GM18867 (cell line): Measurements from ENCODE around the gene CFHR3.
"Not testable (repeated sequence)": the region's sequence is repeated elsewhere in the genome, so short reads cannot be mapped to it uniquely, and the experiment has no call there.

Experiments
- ATAC-seq: cut with Tn5 transposase; IDR thresholded peaks from one replicate; pipeline ENCODE4 v1.9.1; 2021; ENCODE audit warnings: mild to moderate bottlenecking, moderate library complexity; ENCODE audit not compliant: unreplicated experiment

The CFHR3 gene

GRCh38 chr1:196774603-196775002, at the start of gene CFHR3:
Gene CFHR3, plus strand, starts transcription at chr1:196774840. Its CDS starts 47 bp downstream, at chr1:196774887.
- no peak for ATAC-seq

GRCh38 chr1:196732526-196732925, 42.1 kb upstream of the CFHR3 start:
- peak; percentile 53 for ATAC-seq

- no peak for ATAC-seq
Measured at GRCh38 chr1:196733091-196733970, 41.3 kb upstream of the CFHR3 start.

GRCh38 chr1:196734006-196734405, 40.6 kb upstream of the CFHR3 start:
- no peak for ATAC-seq

DNA sequence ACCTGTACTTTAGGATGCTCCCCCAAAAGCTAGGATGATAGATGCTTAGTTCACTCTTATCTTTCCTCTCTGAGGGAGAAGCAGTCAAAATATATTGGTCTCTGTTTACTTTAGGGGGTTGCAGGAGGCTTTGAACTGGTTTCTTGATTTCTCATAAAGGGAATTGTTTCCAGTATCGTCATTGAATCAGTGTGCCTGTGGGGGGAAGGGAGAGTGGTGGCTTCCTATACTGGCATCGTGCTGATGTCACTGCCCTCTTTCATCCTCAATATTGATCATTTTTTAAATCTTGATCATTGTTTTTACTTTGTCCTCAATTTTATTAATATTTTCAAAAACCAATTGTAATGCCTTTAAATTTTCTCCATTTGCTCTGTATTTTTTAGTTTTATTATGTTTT, 40.2 kb upstream of the CFHR3 start:
- no peak for ATAC-seq

DNA sequence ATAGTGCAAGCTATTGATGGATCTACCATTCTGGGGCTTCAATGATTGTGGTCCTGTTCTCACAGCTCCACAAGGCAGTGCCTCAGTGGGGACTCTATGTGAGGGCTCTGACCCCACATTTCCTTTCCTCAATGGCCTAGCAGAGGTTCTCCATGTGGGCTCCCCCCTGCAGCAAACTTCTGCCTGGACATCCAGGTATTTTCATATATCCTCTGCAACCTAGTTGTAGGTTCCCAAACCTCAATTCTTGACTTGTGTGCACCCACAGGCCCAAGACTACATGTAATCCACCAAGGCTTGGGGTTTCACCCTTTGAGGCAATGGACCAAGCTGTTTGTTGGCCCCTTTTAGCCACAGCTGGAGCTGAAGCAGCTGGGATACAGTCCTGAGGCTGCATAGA, 35.9 kb upstream of the CFHR3 start:
- ATAC-seq = no peak

- peak; percentile 94 for ATAC-seq
Measured at GRCh38 chr1:196743244-196743643, 31.4 kb upstream of the CFHR3 start.

GRCh38 chr1:196765019-196765740, 9.5 kb upstream of the CFHR3 start:
- not testable (repeated sequence) for ATAC-seq

DNA sequence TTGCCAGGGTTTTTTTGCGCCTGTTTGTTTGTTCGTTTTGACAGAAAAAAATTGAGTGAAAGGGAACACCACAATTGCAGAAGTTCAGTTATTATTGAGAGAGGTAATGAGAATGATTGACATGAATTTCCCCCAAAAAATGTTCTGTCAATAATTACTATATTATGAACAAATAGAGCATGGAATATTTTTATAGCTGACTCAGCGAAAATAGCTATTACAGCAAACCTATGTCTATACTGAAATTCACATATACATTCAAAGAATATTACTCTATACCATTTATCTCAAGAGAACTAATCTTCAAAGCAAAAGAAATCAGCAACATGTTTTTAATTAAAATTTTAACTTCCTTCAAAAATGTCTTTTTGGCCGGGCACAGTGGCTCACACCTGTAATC, 4.8 kb upstream of the CFHR3 start:
- not testable (repeated sequence) for ATAC-seq

DNA sequence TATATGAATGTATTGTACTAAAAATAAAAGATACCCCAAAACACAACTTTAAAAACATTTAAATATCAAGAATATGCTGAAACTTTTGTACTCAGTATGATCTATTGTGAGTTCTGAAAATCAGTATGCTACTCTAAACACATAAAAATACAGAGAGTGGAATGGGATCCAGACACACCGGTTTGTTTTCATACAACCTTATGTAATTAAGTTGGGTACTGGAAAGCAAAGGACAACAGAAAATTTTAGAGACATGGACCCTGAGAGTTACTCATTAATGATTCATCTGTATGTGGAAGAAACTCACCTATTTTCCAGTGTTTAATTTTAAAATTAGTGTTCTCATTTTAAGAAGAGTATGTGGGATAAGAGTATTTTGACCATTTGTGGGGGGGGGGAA, 927 bp upstream of the CFHR3 start:
- ATAC-seq = no peak

GRCh38 chr1:196774175-196774574, 465 bp upstream of the CFHR3 start:
- ATAC-seq = no peak

DNA sequence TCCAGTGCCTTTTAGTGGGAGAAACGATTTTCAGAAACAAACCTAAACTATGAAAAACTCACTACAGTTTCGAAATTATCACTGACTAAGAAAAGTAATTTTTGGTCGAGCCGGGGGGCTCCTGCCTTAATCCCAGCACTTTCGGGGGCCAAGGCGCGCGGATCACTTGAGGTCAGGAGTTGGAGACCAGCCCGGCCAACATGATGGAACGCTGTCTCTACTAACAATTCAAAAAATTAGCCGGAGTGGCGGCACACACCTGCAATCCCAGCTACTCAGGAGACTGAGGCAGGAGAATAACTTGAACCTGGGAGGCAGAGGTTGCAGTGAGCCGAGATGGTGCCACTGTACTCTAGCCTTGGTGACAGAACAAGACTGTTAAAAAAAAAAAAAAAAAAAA, 3.0 kb downstream of the CFHR3 start:
- ATAC-seq = no peak

DNA sequence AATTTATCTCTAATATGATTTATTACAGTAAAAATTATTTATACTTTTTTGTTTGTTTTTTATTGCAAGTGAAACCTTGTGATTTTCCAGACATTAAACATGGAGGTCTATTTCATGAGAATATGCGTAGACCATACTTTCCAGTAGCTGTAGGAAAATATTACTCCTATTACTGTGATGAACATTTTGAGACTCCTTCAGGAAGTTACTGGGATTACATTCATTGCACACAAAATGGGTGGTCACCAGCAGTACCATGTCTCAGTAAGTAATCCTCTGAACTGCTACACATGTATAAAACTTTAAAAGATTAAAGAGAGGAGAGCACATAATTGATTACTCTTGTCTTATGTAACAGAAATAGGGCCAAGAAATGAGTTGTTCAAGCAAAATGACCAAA, 4.5 kb downstream of the CFHR3 start:
- ATAC-seq = no peak

- ATAC-seq = not testable (repeated sequence)
Measured at GRCh38 chr1:196791252-196791651, 16.6 kb downstream of the CFHR3 start.

GRCh38 chr1:196794103-196794502, 19.5 kb downstream of the CFHR3 start:
- not testable (repeated sequence) for ATAC-seq

GRCh38 chr1:196797891-196798290, 23.3 kb downstream of the CFHR3 start:
- ATAC-seq = no peak

DNA sequence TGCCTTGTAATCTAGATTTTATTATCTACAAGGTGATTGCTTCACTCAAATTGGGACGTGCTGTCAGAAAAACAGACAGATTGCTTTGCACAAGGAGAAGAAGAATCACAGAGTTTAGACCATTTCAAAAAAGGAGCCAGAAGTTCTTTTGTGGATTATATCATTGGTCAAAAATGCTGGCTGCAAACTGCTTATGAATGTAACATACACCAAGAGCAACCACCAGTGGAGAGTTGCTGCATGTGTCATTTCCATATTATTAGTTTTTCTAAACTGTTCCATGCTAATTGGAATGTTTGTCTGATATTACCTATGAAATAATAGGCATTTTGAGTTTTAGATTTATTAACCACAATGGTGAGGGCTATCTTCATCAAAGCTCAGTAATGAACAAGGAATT, 27.3 kb downstream of the CFHR3 start:
- ATAC-seq = not testable (repeated sequence)

DNA sequence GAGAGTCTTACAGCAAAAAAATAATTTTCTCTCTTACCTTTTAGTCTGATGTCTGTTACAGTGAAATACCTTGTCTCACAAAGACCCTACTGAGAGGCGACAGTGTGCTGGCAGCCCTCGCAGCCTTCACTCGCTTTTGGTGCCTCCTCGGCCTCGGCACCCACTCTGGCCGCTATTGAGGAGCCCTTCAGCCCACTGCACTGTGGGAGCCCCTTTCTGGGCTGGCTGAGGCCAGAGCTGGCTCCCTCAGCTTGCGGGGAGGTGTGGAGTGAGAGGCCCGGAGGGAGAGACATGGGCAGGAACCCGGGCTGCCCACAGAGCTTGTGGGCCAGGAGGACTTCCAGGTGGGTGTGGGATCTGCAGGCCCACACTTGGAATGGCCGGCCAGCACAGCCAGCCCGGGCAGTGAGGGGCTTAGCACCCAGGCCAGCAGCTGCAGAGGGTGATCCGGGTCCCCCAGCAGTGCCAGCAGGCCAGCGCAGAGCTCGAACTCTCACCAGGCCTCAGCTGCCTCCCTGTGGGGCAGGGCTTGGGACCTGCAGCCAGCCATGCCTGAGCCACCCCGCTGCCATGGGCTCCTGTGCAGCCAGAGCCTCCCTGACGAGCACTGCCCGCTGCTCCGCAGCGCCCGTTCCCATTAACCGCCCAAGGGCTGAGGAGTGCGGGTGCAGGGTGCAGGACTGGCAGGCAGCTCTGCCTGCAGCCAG, 34.0 kb downstream of the CFHR3 start:
- ATAC-seq = no peak

DNA sequence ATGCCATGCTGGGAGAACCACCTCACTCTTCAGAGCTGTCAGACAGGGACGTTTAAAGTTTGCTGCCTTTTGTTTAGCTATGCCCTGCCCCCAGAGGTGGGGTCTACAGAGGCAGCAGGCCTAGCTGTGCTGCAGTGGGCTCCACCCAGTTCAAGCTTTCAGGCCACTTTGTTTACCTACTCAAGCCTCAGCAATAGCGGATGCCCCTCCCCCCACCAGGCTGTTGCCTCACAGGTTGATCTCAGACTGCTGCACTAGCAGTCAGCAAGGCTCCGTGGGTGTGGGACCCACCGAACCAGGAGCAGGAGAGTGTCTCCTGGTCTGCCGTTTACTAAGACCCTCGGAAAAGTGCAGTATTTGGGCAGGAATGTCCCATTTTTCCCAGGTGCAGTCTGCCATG, 42.8 kb downstream of the CFHR3 start:
- ATAC-seq = not testable (repeated sequence)

- not testable (repeated sequence) for ATAC-seq
Measured at GRCh38 chr1:196819531-196819930, 44.9 kb downstream of the CFHR3 start, which contains the start of gene CFHR1. Gene CFHR1, plus strand, starts transcription at chr1:196819731. Its CDS starts 114 bp downstream, at chr1:196819845.

DNA sequence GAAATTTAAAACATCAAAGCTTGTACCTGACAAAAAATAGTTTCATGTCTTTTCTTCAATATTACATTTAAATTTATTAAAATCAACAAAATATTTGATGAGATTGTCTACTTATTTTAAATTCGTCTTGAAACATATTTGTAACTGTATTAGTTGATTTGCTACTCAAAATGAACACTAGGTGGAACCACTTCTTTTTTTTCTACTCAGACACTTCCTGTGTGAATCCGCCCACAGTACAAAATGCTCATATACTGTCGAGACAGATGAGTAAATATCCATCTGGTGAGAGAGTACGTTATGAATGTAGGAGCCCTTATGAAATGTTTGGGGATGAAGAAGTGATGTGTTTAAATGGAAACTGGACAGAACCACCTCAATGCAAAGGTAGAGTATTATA, 53.2 kb downstream of the CFHR3 start:
- ATAC-seq = not testable (repeated sequence)
